GM21717 (cell line): ENCODE measurements around the gene CCR1.
"Not testable (repeated sequence)": the region's sequence is repeated elsewhere in the genome, so short reads cannot be mapped to it uniquely, and the experiment has no call there.

Source experiments
- ATAC-seq: cut with Tn5 transposase; IDR thresholded peaks from one replicate; pipeline ENCODE4 v1.9.1; 2021; ENCODE audit warnings: mild to moderate bottlenecking, moderate library complexity; ENCODE audit not compliant: unreplicated experiment

The CCR1 gene

DNA sequence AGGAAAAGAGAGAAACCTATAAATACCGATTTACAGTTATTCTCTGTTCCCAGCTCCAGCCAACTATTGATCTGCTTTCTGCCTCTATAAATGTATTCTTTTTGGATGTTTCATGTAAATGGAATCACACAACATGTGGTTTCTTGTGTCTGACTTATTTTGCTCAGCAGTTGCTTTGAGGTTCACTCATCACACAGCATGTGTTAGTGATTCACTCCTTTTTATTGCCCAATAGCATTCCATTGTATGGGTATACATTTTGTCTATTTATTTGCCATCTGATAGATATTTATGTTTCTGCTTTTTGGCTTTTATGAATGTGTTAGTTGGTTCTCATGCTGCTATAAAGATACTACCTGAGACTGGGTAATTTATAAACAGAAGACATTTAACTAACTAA, 23.6 kb downstream of the CCR1 start:
- ATAC-seq: no peak

DNA sequence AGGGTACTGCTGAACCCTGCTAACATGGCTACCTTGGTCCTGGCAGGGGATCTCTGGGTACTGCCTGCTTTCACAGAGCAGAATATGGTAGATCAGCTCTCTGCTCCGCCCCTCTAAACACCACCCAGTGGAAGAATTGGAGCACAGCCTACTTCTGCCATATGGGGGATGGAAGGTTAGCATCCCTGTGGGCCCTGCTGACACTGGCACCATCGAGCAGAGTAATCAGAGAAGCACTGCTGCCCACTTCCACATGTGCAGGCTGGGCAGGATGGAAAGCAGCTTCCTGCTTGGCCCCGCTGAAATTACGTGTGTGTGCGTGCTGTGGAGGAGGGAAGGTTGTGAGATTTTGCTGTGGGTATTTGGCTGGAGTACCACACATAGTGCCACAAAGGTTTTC, 24.8 kb downstream of the CCR1 start:
- no peak for ATAC-seq

DNA sequence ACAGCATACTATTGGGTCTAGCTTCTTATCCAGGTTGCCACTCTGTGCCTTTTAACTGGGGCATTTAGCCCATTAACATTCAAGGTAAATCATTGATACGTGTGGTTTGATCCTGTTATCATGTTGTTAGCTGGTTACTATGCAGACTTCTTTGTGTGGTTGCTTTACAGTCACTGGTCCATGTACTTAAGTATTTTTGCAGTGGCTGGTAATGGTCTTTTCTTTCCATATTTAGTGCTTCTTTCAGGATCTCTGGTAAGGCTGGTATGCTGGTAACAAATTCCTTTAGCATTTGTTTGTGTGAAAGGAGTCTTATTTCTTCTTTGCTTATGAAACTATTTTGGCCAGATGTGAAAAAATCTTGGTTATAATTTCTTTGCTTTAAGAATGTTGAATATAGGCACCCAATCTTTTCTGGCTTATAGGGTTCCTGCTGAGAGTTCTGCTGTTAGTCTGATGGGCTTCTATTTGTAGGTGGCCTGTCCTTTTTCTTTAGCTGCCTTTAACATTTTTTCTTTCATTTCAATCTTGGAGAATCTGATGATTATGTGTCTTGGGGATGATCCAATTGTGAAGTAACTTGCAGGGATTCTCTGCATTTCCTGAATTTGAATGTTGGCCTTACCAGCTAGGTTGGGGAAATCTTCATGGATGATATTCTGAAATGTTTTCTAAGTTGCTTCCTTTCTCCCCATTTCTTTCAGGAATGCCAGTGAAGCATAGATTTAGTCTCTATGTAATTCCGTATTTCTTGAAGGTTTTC, 39.3 kb downstream of the CCR1 start:
- ATAC-seq: no peak

DNA sequence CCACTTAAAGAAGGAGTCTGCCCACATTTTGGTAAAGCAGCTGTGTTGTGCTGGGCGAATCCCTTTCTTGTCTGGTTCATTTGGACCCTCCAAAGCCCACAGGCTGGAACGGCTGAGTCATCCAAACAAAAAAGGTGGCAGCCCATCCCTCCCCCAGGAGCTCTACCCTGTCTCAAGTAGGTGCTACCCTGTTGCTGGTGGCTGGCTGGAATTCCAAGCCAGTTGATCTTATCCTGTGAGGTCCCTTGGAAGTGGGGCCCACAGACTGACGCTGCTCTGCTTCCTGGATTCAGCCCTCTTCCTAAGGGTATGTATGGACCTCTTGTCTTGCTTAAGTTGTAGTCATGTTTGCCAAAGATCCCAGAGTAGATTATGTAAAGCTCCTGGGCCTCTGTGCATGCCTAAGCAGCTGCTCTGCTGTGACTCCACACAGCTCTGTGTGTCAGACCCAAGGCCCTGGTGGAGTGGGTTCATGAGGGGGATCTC, 44.5 kb downstream of the CCR1 start:
- no peak for ATAC-seq

DNA sequence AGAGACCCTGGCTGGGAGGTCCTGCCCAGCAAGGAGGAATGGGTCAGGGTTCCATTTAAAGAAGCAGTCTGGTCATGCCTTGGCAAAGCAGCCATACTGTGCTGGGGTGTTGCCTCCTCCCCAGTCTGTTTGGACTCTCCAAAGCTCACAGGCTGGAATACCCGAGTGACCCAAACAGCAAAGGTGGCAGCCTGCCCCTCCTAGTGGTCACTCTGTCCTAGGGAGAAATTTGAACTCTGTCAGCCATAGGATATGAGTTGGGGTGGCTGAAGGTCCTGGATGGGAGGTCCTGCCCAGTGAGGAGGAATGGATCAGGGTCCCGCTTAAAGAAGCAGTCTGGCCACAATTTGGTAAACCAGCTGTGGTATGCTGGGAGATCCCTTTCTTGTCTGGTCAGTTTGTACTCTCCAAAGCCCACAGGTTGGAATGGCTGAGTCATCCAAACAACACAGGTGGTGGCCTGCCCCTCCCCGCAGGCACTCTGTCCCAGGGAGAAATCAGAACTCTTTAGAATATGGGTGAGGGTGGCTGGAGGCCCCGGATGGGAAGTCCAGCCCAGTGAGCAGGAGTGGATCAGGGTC, 45.0 kb downstream of the CCR1 start:
- no peak for ATAC-seq

DNA sequence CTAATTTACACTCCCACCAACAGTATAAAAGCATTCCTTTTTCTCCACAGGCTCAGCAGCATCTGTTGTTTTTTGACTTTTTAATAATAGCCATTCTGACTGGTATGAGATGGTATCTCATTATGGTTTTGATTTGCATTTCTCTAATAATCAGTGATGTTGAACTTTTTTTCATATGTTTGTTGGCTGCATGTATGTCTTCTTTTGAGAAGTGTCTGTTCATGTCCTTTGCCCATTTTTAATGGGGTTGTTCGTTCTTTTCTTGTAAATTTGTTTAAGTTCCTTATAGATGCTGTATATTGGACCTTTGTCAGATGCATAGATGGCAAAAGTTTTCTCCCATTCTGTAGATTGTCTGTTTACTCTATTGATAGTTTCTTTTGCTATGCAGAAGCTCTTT, 50.4 kb downstream of the CCR1 start:
- ATAC-seq: not testable (repeated sequence)

DNA sequence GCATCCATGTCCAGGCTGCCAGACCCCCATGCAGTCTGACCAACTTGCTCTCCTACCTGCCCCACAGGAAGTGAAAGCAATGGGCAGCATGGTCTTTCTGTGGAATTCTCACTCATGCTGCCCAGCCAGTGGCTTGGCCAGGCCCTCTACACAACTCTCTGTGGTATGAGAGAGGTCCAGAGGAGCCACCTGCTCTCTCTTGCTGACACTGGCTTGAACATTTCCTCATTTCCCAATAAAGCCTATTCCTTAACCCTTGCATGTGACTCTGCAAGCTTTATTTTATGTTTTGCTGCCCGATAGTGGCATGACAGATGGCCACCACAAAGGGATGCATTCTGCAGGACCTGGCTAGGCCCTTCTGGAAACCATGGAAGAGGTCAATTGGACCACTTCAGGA, 53.8 kb downstream of the CCR1 start:
- no peak for ATAC-seq
